ENCODE data around the gene TARDBP.
A peak's percentile ranks its signal among the peaks of the same experiment; 100 is the strongest.

Gene TARDBP

DNA sequence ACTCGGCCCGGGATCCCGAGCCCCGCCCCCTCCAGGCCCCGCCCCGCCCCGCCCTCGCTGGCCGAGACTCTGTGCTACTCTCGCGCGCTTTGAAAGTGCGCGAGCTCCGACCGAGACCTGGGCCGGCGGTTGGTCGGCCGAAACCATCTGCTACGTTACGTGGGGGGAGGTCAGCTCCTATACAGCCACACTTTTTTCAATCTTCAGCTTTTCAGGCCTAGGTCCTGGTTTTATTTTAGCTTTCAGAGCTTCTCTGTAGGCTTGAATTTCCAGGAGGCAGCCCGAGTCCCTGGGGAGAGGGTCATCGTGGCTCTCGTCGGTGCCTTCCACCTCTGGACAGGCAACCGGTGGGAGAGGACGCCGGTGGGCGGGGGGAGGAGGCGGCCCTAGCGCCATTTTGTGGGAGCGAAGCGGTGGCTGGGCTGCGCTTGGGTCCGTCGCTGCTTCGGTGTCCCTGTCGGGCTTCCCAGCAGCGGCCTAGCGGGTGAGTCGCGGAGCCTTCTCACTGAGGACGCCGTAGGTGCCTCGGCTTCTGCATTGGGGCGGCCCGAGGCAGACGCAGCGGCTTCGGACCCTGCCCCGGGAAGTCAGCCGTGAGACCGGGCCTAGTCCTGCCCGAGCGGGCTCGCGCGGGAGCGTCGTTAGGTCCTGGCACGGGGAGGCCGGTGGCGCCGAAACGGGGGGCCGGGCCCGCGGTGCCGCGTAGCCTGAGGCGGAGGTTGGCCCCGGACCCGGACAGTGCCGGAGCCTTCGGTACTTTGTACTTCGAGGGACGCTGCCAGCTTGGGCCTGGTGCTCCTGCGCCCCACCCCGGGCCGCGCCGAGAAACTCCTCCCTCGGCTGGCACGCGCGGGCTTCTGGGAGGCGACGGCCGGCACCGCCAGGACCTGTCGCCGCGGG, at the start of gene TARDBP:
Gene TARDBP (plus strand): TSS at position 395 of the 900 bp plus-strand sequence. CDS start 1,074 bp downstream, outside the sequence.
- no peaks in the 10 kb centered on the region for H3K27me3 Mint-ChIP-seq
- DNase-seq = peak; percentile 93
- H3K4me1 Mint-ChIP-seq = peaks cover 41% of the 10 kb centered on the region
- peaks cover 25% of the 10 kb centered on the region for H3K36me3 Mint-ChIP-seq
- H3K27ac Mint-ChIP-seq = peak within 1 kb of the TSS; percentile 96
- CTCF ChIA-PET = no interaction called here
- H3K9me3 Mint-ChIP-seq = no peaks in the 10 kb centered on the region
- peak within 1 kb of the TSS; percentile 81 for H3K4me3 Mint-ChIP-seq

- Mint-ChIP-seq H3K27ac (no peak overlapping the region), H3K4me3 (no peak overlapping the region), H3K36me3 (no peaks in the 10 kb centered on the region), H3K4me1 (peaks cover 28% of the 10 kb centered on the region), H3K9me3 (no peaks in the 10 kb centered on the region), H3K27me3 (peaks cover 81% of the 10 kb centered on the region)
- DNase-seq = peak; percentile 57
- CTCF ChIA-PET = no interaction called here
Measured at GRCh38 chr1:10965546-10966226, 46.8 kb upstream of the TARDBP start.

GRCh38 chr1:10967090-10967489, 45.4 kb upstream of the TARDBP start:
- Mint-ChIP-seq H3K36me3 (no peaks in the 10 kb centered on the region), H3K4me3 (no peak overlapping the region), H3K4me1 (peaks cover 28% of the 10 kb centered on the region), H3K9me3 (no peaks in the 10 kb centered on the region), H3K27ac (no peak overlapping the region), H3K27me3 (peaks cover 68% of the 10 kb centered on the region)
- no peak for DNase-seq
- CTCF ChIA-PET = interaction anchor here (1.2 kb wide), 1 partner anchor 25 kb away, joined by 4 read pairs; no protein-coding TSS in a partner anchor

DNA sequence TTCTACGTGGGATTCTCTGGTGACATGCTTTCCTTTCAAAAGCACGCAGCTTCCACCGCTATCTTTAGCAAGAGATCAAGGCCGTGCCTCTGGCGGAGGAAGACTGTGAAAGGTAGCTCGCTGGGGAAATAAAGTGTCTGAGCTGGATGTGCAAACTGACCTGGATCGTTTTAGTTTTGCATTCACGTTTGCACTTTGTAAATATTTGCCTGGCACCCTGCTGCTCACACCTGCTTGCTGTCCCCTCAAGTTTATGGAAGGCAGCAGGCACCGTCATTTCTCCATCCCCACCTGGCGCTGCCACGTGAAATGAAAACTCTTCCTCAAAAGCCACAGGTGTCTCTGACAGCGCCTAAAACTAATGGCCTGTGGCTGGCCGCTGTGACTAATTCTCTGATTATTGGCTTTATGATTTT, 44.0 kb upstream of the TARDBP start:
- CTCF ChIA-PET = no interaction called here
- DNase-seq = no peak
- Mint-ChIP-seq H3K4me3 (no peak overlapping the region), H3K36me3 (no peaks in the 10 kb centered on the region), H3K27me3 (peaks cover 55% of the 10 kb centered on the region), H3K27ac (no peak overlapping the region), H3K4me1 (peaks cover 28% of the 10 kb centered on the region), H3K9me3 (no peaks in the 10 kb centered on the region)

GRCh38 chr1:10969267-10969970, 43.0 kb upstream of the TARDBP start:
- H3K36me3 Mint-ChIP-seq = no peaks in the 10 kb centered on the region
- H3K4me3 Mint-ChIP-seq = no peak overlapping the region
- CTCF ChIA-PET = no interaction called here
- H3K27me3 Mint-ChIP-seq = peaks cover 48% of the 10 kb centered on the region
- H3K4me1 Mint-ChIP-seq = peaks cover 24% of the 10 kb centered on the region
- no peak for DNase-seq
- H3K27ac Mint-ChIP-seq = no peak overlapping the region
- no peaks in the 10 kb centered on the region for H3K9me3 Mint-ChIP-seq

- Mint-ChIP-seq H3K9me3 (no peaks in the 10 kb centered on the region), H3K4me1 (peaks cover 18% of the 10 kb centered on the region), H3K36me3 (no peaks in the 10 kb centered on the region), H3K27me3 (peaks cover 45% of the 10 kb centered on the region), H3K27ac (no peak overlapping the region), H3K4me3 (no peak overlapping the region)
- DNase-seq = no peak
- CTCF ChIA-PET = no interaction called here
Measured at GRCh38 chr1:10969971-10970332, 42.5 kb upstream of the TARDBP start.

DNA sequence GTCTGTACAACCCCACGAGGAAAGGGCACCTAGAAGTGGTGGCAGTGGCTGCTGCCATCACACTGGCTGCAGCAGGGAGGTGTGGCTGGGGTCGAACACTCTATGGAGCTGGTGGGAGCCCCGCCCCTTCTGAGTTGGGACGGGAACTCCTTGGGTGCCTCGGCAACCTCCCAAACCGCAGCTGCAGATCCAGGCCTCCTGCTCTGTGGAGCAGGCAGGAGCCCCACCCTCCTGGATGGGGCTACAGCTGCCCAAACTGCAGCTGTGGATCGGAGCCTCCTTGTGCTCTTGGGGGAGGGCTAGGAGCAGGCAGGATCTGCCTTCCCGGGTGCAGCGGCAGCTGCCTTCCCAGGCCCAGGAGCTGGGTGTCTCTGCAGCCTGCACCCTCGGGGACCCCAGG, 38.9 kb upstream of the TARDBP start:
- CTCF ChIA-PET = no interaction called here
- H3K27ac Mint-ChIP-seq = no peak overlapping the region
- no peaks in the 10 kb centered on the region for H3K9me3 Mint-ChIP-seq
- H3K4me3 Mint-ChIP-seq = no peak overlapping the region
- peaks cover 36% of the 10 kb centered on the region for H3K27me3 Mint-ChIP-seq
- no peaks in the 10 kb centered on the region for H3K36me3 Mint-ChIP-seq
- no peak for DNase-seq
- no peaks in the 10 kb centered on the region for H3K4me1 Mint-ChIP-seq

DNA sequence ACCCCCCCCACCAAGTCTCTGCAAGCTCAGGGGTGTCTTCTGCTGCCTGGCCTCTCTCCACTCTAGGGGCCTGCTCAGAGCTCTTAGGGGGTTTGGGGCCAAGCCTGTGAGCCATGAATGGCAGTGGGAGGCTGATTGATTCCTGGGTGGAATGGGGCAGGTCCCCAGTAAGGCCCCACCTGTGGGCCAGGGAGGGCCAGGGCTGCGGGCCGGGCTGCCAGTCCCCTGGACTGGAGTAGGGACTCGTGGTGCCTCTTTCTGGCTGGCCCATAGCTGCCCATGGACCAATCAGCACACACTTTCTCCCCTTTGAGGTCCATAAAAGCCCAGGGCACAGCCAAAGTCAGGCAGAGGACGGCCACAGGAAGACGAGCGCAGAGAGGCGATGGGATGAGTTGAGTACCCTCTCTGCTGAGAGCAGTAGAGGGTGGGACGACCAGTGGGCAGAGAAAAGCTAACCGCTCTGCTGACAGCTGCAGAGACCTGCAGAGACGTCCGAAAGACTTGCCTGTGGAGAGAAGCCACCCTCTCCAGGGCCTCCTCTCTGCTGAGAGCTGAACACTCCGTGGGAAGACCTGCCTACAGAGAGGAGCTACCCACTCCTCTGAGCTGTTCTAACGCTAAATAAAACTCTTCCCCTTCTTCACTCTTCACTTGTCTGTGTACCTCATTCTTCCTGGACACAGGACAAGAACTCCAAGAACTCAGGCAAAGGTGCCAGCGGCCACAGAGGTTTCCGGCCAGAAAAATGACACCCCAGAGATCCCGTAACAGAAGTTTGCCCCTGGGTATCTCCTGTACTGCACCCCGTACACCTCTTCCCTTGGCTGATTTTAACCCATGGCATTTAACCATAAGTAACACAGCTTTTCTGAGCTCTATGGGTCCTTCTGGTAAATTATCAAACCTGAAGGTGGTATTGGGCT, 38.2 kb upstream of the TARDBP start:
- CTCF ChIA-PET = interaction anchor here (0.6 kb wide), 1 partner anchor 64 kb away, joined by 3 read pairs; no protein-coding TSS in a partner anchor
- Mint-ChIP-seq H3K36me3 (no peaks in the 10 kb centered on the region), H3K27ac (no peak overlapping the region), H3K4me3 (no peak overlapping the region), H3K9me3 (no peaks in the 10 kb centered on the region), H3K4me1 (no peaks in the 10 kb centered on the region), H3K27me3 (peaks cover 38% of the 10 kb centered on the region)
- DNase-seq = no peak

GRCh38 chr1:10975567-10976326, 36.7 kb upstream of the TARDBP start:
- H3K9me3 Mint-ChIP-seq = no peaks in the 10 kb centered on the region
- no peaks in the 10 kb centered on the region for H3K4me1 Mint-ChIP-seq
- H3K36me3 Mint-ChIP-seq = no peaks in the 10 kb centered on the region
- H3K4me3 Mint-ChIP-seq = no peak overlapping the region
- CTCF ChIA-PET = no interaction called here
- peaks cover 47% of the 10 kb centered on the region for H3K27me3 Mint-ChIP-seq
- H3K27ac Mint-ChIP-seq = no peak overlapping the region
- no peak for DNase-seq

GRCh38 chr1:10978719-10979118, 33.7 kb upstream of the TARDBP start:
- H3K4me1 Mint-ChIP-seq = no peaks in the 10 kb centered on the region
- H3K9me3 Mint-ChIP-seq = no peaks in the 10 kb centered on the region
- no peak overlapping the region for H3K4me3 Mint-ChIP-seq
- peaks cover 71% of the 10 kb centered on the region for H3K27me3 Mint-ChIP-seq
- no peak overlapping the region for H3K27ac Mint-ChIP-seq
- no peaks in the 10 kb centered on the region for H3K36me3 Mint-ChIP-seq
- no peak for DNase-seq
- CTCF ChIA-PET = no interaction called here

DNA sequence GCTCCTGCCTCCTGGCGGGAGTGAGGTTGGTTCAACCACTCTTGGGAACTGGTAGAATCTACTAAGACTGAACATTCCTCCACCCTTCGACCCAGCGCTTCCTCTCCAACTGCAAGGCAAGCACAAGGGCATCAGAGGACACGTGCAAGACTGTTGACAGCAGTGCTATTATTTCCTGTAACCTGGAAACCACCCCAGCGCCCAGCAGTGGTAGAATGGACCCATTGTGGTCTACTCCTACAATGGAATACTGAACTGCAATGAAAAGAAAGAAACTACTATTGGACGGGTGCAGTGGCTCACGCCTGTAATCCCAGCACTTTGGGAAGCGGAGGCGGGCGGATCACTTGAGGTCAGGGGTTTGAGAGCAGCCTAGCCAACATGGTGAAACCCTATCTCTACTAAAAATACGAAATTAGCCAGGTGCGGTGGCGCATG, 33.0 kb upstream of the TARDBP start:
- H3K9me3 Mint-ChIP-seq = no peaks in the 10 kb centered on the region
- CTCF ChIA-PET = no interaction called here
- DNase-seq = no peak

GRCh38 chr1:10980094-10980577, 32.3 kb upstream of the TARDBP start:
- peaks cover 78% of the 10 kb centered on the region for H3K27me3 Mint-ChIP-seq
- H3K36me3 Mint-ChIP-seq = no peaks in the 10 kb centered on the region
- no peak for DNase-seq
- H3K4me3 Mint-ChIP-seq = no peak overlapping the region
- no peaks in the 10 kb centered on the region for H3K9me3 Mint-ChIP-seq
- CTCF ChIA-PET = interaction anchor here (1.3 kb wide), 1 partner anchor 58 kb away, joined by 3 read pairs; no protein-coding TSS in a partner anchor
- H3K27ac Mint-ChIP-seq = no peak overlapping the region
- no peaks in the 10 kb centered on the region for H3K4me1 Mint-ChIP-seq

More for the DNA sequence above, 33.0 kb upstream of the TARDBP start:
- no peaks in the 10 kb centered on the region for H3K4me1 Mint-ChIP-seq
- H3K4me3 Mint-ChIP-seq = no peak overlapping the region
- peaks cover 74% of the 10 kb centered on the region for H3K27me3 Mint-ChIP-seq
- no peaks in the 10 kb centered on the region for H3K36me3 Mint-ChIP-seq
- H3K27ac Mint-ChIP-seq = no peak overlapping the region
